Measurements from ENCODE around the gene HSPA1A. TPM values are rescaled to one million over a fixed set of nuclear protein-coding genes. Genes with fewer than 3 reads are reported as not detected.
"Not testable (repeated sequence)": the region's sequence is repeated elsewhere in the genome, so short reads cannot be mapped to it uniquely, and the experiment has no call there.

Gene HSPA1A
- total and polyA plus RNA-seq, 8 donors, result 64.3 to 205 (median 96.5) TPM

- intact Hi-C loops (cut with DNase I), result no loop called here
- no peaks in the 10 kb centered on the region for H3K27me3 ChIP-seq
- peaks cover 15 to 32% of the 10 kb centered on the region in 2 donors for H3K4me1 ChIP-seq
- peak in 2 of 4 donors; percentile 49 to 58 for DNase-seq
- H3K36me3 ChIP-seq, result peaks cover 0 to 54% of the 10 kb centered on the region in 2 donors
- TF ChIP-seq, protein P1, sequence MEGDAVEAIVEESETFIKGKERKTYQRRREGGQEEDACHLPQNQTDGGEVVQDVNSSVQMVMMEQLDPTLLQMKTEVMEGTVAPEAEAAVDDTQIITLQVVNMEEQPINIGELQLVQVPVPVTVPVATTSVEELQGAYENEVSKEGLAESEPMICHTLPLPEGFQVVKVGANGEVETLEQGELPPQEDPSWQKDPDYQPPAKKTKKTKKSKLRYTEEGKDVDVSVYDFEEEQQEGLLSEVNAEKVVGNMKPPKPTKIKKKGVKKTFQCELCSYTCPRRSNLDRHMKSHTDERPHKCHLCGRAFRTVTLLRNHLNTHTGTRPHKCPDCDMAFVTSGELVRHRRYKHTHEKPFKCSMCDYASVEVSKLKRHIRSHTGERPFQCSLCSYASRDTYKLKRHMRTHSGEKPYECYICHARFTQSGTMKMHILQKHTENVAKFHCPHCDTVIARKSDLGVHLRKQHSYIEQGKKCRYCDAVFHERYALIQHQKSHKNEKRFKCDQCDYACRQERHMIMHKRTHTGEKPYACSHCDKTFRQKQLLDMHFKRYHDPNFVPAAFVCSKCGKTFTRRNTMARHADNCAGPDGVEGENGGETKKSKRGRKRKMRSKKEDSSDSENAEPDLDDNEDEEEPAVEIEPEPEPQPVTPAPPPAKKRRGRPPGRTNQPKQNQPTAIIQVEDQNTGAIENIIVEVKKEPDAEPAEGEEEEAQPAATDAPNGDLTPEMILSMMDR (IDR thresholded peaks at IDR 0.05), result peak; percentile 25 to 37
- ATAC-seq, result no peak
- no peak overlapping the region for H3K4me3 ChIP-seq
- H3K27ac ChIP-seq, result no peak overlapping the region
- H3K9me3 ChIP-seq, result no peaks in the 10 kb centered on the region
These were observed 23.8 kb upstream of the HSPA1A start for GRCh38 chr6:31791324-31792089.

DNA sequence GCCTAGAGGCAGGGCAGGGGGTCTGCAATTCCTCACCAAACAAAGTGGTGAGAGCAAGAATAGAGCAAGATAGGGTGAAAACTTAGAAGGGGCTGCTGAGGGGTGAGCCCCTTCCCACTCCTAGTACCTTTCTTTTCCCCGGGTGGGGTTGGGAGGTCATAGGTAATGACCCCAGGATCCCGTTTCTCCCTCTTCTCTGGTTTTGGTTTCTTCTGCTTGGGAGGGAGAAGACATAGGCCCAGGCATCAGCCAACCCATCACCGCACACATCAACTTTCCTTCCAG lies 23.3 kb upstream of the HSPA1A start:
- H3K36me3 ChIP-seq, result peaks cover 0 to 54% of the 10 kb centered on the region in 2 donors
- DNase-seq, result no peak
- no peak overlapping the region for H3K4me3 ChIP-seq
- no peak overlapping the region for H3K27ac ChIP-seq
- ATAC-seq, result no peak
- peaks cover 15 to 37% of the 10 kb centered on the region in 2 donors for H3K4me1 ChIP-seq
- intact Hi-C loops (cut with DNase I), result no loop called here
- TF ChIP-seq, protein P1 (IDR thresholded peaks at IDR 0.05), result no peak
- no peaks in the 10 kb centered on the region for H3K9me3 ChIP-seq
- no peaks in the 10 kb centered on the region for H3K27me3 ChIP-seq

DNA sequence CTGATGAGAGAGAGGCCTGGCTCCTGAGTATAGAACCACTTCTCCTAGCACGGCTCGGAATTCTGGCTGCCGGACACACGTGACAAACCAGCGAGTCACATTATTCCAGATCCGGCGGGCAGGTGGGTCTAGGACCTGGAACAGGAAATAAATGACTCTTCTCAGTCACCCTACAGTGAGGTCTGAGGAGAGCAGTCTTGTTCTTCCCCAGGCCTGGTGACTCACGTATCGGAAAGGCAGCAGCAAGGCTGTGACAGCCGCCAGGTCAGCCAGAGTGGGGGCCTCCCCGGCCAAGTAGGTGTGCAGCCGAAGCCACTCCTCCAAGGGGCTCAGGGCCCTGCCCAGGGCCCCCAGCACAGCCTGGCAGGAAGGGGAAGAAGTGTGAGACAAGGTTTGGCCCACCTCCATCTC lies 22.6 kb upstream of the HSPA1A start:
- Histone ChIP-seq H3K27ac (no peak overlapping the region), H3K9me3 (no peaks in the 10 kb centered on the region), H3K4me1 (peaks cover 15 to 42% of the 10 kb centered on the region in 2 donors), H3K4me3 (no peak overlapping the region), H3K36me3 (peaks cover 0 to 56% of the 10 kb centered on the region in 2 donors), H3K27me3 (no peaks in the 10 kb centered on the region)
- TF ChIP-seq, protein P1 (IDR thresholded peaks at IDR 0.05), result no peak
- DNase-seq (peak in 1 of 4 donors; percentile 64), ATAC-seq (no peak)
- intact Hi-C loops (cut with DNase I), result no loop called here

DNA sequence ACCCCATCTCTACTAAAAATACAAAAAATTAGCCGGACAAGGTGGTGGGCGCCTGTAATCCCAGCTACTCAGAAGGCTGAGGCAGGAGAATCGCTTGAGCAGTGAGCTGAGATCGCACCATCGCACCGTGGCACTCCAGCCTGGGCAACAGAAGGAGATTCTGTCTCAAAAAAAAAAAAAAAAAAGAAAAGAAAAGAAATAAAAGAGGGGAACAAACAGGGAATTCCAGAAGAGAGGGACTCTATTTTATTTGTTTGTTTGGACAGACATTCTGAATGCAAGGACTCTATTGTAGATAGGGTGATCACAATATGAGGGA lies 21.5 kb upstream of the HSPA1A start:
- intact Hi-C loops (cut with DNase I); ATAC-seq; DNase-seq; H3K27ac ChIP-seq; H3K27me3 ChIP-seq; H3K9me3 ChIP-seq: not testable (repeated sequence)
- H3K4me1 ChIP-seq, result peaks cover 15 to 45% of the 10 kb centered on the region in 2 donors
- H3K36me3 ChIP-seq, result peaks cover 0 to 47% of the 10 kb centered on the region in 2 donors
- H3K4me3 ChIP-seq, result peak overlapping the region in 1 of 2 donors; percentile 90

DNA sequence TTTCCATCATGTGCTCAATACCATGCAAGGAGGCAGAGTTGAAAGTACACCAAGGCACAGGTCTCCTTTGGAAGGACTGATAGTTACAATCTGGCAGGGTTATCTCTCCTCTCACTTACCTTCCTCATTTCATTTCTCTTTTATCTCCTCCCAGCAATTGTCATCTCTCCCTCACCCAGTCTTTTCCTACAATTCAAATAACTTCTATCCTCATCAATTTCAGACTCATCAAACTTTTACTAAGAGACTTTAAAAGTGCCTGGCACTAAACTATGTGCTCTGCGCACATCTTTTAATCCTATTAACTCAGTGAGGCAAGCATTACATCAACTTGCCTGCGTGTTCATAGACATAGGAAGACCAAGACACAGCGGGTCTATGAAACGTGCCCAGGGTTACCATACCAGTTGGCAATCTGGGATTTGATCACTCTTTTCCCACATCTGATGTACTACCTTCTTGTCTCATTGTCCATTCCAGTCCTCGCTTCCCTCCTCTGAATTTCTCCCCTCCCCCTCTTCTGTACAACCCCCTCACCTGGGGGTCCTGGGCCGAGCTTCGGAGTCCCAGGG lies 21.0 kb upstream of the HSPA1A start:
- no peaks in the 10 kb centered on the region for H3K27me3 ChIP-seq
- ATAC-seq (no peak), DNase-seq (no peak)
- no peaks in the 10 kb centered on the region for H3K9me3 ChIP-seq
- peak overlapping the region; percentile 93 to 96 for H3K27ac ChIP-seq
- intact Hi-C loops (cut with DNase I), result no loop called here
- H3K4me3 ChIP-seq, result peak overlapping the region; percentile 90 to 97
- peaks cover 0 to 42% of the 10 kb centered on the region in 2 donors for H3K36me3 ChIP-seq
- TF ChIP-seq, protein P1 (IDR thresholded peaks at IDR 0.05), result no peak
- peaks cover 15 to 45% of the 10 kb centered on the region in 2 donors for H3K4me1 ChIP-seq
